Dendritic cell treated with granulocyte-macrophage colony-stimulating factor and Interleukin-4, amounts not matched to agents 40 ng/mL and 50 ng/mL, for 4 days (primary cell): ENCODE data around the gene OR2AT4.
"Not testable (repeated sequence)": the region's sequence is repeated elsewhere in the genome, so short reads cannot be mapped to it uniquely, and the experiment has no call there.

Experiments
- H3K27ac Mint-ChIP-seq: one replicate; pipeline ENCODE4 v1.8.0; 2022; ENCODE audit warnings: mild to moderate bottlenecking, mixed read lengths
- H3K27me3 Mint-ChIP-seq: one replicate; pipeline ENCODE4 v1.8.0; 2022; ENCODE audit warnings: mild to moderate bottlenecking, mixed read lengths
- H3K36me3 Mint-ChIP-seq: one replicate; pipeline ENCODE4 v1.8.0; 2022; ENCODE audit warnings: low read depth, mixed read lengths
- H3K4me1 Mint-ChIP-seq: one replicate; pipeline ENCODE4 v1.8.0; 2022; ENCODE audit warnings: low read depth, mixed read lengths
- H3K4me3 Mint-ChIP-seq: one replicate; pipeline ENCODE4 v1.8.0; 2022; ENCODE audit warnings: mild to moderate bottlenecking, moderate library complexity, mixed read lengths
- H3K9me3 Mint-ChIP-seq: one replicate; pipeline ENCODE4 v1.8.0; 2022; ENCODE audit warnings: mixed read lengths
- intact Hi-C: fragments of 100-400 bp; cut with micrococcal nuclease; formaldehyde crosslinking; loops from one replicate; pipeline ENCODE4 v1.15.0; 2022

OR2AT4 gene

GRCh38 chr11:75097173-75097557 is 489 bp upstream of the OR2AT4 start:
- intact Hi-C loops: no loop called here
- Mint-ChIP-seq H3K27me3 (peaks cover 52% of the 10 kb centered on the region), H3K4me3 (no peak overlapping the region)

GRCh38 chr11:75094382-75094781 is 2.3 kb downstream of the OR2AT4 start:
- H3K27ac Mint-ChIP-seq, H3K4me1 Mint-ChIP-seq, H3K4me3 Mint-ChIP-seq, H3K36me3 Mint-ChIP-seq, intact Hi-C loops, H3K9me3 Mint-ChIP-seq: not testable (repeated sequence)
- peaks cover 44% of the 10 kb centered on the region for H3K27me3 Mint-ChIP-seq

More at GRCh38 chr11:75097173-75097557, 489 bp upstream of the OR2AT4 start:
- Mint-ChIP-seq H3K27ac (no peak overlapping the region), H3K4me1 (peaks cover 11% of the 10 kb centered on the region), H3K36me3 (no peaks in the 10 kb centered on the region), H3K9me3 (no peaks in the 10 kb centered on the region)

DNA sequence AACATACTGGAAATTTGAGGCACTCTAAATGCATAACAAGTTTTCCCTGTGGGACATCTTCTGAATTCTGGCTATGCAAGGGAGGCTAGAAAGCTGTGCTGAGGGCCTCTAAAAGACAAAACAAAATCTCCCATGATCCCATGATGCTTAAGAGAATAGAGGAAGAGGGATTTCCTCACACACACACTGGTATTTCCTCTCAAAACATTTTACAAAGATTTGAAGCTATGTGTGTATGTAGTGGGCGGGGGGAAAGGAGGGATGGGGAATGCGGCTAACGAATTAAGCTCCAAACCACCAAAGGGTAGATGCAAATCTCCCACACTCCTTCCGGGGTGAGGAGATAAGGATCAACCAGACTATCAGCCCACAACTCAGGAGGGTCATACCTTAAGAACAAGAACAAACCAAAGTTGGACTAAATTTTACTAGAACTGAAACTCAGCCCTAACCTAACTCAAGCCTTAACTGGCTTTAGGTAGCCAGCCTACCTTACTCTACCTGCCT is 6.0 kb downstream of the OR2AT4 start:
- Mint-ChIP-seq H3K4me3 (no peak overlapping the region), H3K27me3 (peaks cover 32% of the 10 kb centered on the region), H3K4me1 (no peaks in the 10 kb centered on the region), H3K27ac (no peak overlapping the region), H3K9me3 (no peaks in the 10 kb centered on the region), H3K36me3 (no peaks in the 10 kb centered on the region)
- intact Hi-C loops: no loop called here

GRCh38 chr11:75087319-75088305 is 9.1 kb downstream of the OR2AT4 start:
- no peak overlapping the region for H3K27ac Mint-ChIP-seq
- H3K4me1 Mint-ChIP-seq: no peaks in the 10 kb centered on the region
- no peak overlapping the region for H3K4me3 Mint-ChIP-seq
- H3K27me3 Mint-ChIP-seq: peaks cover 25% of the 10 kb centered on the region
- intact Hi-C loops: no loop called here
- no peaks in the 10 kb centered on the region for H3K9me3 Mint-ChIP-seq
- no peaks in the 10 kb centered on the region for H3K36me3 Mint-ChIP-seq

DNA sequence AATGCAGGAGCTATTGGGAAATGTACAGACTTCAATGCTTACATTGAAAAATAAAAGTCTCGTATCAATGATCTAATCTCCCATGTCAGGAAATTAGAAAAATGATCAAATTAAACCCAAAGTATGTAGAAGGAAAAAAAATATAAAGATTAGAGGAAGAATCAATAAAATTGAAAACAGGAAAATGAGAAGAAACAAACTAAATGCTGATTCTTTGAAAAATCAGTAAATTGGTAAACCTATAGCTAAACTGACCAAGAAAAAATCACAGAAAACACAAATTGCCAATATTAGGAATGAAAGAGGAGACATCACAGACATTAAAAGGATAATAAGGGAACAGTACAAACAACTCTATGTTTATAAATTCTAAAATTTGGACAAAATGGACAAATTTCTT is 11.8 kb downstream of the OR2AT4 start:
- Mint-ChIP-seq H3K27ac (no peak overlapping the region), H3K27me3 (peaks cover 30% of the 10 kb centered on the region), H3K36me3 (no peaks in the 10 kb centered on the region), H3K4me3 (no peak overlapping the region), H3K9me3 (no peaks in the 10 kb centered on the region), H3K4me1 (no peaks in the 10 kb centered on the region)
- intact Hi-C loops: no loop called here

GRCh38 chr11:75083217-75083605 is 13.5 kb downstream of the OR2AT4 start:
- no peak overlapping the region for H3K27ac Mint-ChIP-seq

GRCh38 chr11:75082601-75083216 is 14.0 kb downstream of the OR2AT4 start:
- Mint-ChIP-seq H3K27ac (no peak overlapping the region), H3K36me3 (no peaks in the 10 kb centered on the region), H3K4me3 (no peak overlapping the region), H3K9me3 (no peaks in the 10 kb centered on the region), H3K4me1 (no peaks in the 10 kb centered on the region), H3K27me3 (peaks cover 27% of the 10 kb centered on the region)
- intact Hi-C loops: no loop called here

More at GRCh38 chr11:75083217-75083605, 13.5 kb downstream of the OR2AT4 start:
- H3K9me3 Mint-ChIP-seq: no peaks in the 10 kb centered on the region
- no peak overlapping the region for H3K4me3 Mint-ChIP-seq
- H3K4me1 Mint-ChIP-seq: no peaks in the 10 kb centered on the region
- H3K36me3 Mint-ChIP-seq: no peaks in the 10 kb centered on the region
- peaks cover 26% of the 10 kb centered on the region for H3K27me3 Mint-ChIP-seq
- intact Hi-C loops: no loop called here

GRCh38 chr11:75079546-75079945 is 17.1 kb downstream of the OR2AT4 start:
- peaks cover 27% of the 10 kb centered on the region for H3K27me3 Mint-ChIP-seq
- H3K4me3 Mint-ChIP-seq: no peak overlapping the region
- peaks cover 5% of the 10 kb centered on the region for H3K4me1 Mint-ChIP-seq
- intact Hi-C loops: no loop called here
- no peak overlapping the region for H3K27ac Mint-ChIP-seq
- no peaks in the 10 kb centered on the region for H3K9me3 Mint-ChIP-seq
- H3K36me3 Mint-ChIP-seq: no peaks in the 10 kb centered on the region

- H3K27me3 Mint-ChIP-seq: peaks cover 23% of the 10 kb centered on the region
- intact Hi-C loops: no loop called here
- H3K27ac Mint-ChIP-seq: no peak overlapping the region
- H3K9me3 Mint-ChIP-seq: no peaks in the 10 kb centered on the region
- no peak overlapping the region for H3K4me3 Mint-ChIP-seq
- peaks cover 5% of the 10 kb centered on the region for H3K4me1 Mint-ChIP-seq
- no peaks in the 10 kb centered on the region for H3K36me3 Mint-ChIP-seq
Observed at GRCh38 chr11:75078233-75078632, 18.4 kb downstream of the OR2AT4 start.

GRCh38 chr11:75077316-75077715 is 19.4 kb downstream of the OR2AT4 start:
- H3K4me1 Mint-ChIP-seq: peaks cover 5% of the 10 kb centered on the region
- no peak overlapping the region for H3K4me3 Mint-ChIP-seq
- no peaks in the 10 kb centered on the region for H3K9me3 Mint-ChIP-seq
- intact Hi-C loops: no loop called here
- H3K27me3 Mint-ChIP-seq: peaks cover 27% of the 10 kb centered on the region
- H3K36me3 Mint-ChIP-seq: no peaks in the 10 kb centered on the region
- H3K27ac Mint-ChIP-seq: peak overlapping the region; percentile 46

DNA sequence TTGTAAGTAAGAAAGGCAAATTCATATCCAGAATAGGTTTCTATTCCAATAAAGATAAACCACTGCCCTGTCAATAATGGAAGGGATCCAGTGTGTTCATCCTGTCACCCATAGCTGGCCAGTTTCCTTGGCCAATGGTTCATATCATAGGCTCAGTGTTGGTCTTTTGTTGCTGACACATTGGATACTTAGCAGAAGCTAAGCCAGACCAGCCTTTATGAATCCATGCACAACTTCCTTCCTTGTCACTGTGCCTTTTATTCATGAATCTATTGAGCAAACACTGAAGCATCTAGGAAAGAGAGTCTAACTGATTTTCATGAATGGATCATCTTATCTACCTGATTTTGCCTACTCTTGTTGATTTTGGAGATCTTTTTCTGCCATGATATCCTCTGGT is 20.0 kb downstream of the OR2AT4 start:
- Mint-ChIP-seq H3K9me3 (no peaks in the 10 kb centered on the region), H3K27ac (peak overlapping the region; percentile 46), H3K4me3 (no peak overlapping the region), H3K27me3 (peaks cover 25% of the 10 kb centered on the region), H3K4me1 (peaks cover 5% of the 10 kb centered on the region), H3K36me3 (no peaks in the 10 kb centered on the region)
- intact Hi-C loops: no loop called here

DNA sequence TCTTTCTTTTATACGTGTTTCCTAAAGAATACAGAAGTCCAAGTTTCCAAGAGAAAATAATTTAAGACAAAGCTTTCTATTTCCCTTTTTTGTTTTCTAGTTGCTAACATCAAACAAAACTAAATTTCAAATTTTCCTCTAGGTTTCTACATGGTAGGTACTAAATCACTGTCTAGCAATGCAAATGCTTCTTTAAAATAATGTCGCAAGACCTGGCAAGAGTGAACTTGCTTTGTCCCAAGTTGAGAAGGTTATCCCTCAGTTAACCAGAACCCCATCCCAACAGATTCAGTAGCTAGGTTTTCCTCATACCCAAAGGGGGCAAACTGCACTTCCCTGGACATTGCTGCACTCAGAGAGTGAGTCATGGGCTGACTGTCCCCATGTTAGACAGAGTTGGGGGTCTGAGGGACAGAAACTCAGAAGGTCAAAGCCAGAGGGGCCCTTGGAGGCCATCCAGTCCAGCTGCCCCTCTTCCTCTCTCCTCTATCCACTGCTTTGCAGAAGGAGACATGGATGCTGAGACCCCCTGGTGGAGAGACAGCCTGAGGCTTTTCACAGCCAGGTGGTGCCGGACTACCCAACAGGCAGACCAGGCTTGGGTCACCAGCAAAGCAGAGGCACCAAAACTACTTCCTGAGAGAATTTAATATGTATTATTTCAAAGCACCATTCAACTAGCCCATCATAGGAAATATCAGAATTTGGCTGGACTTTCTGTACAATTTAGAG is 23.1 kb downstream of the OR2AT4 start:
- peaks cover 5% of the 10 kb centered on the region for H3K4me1 Mint-ChIP-seq
- intact Hi-C loops: no loop called here
- peaks cover 2% of the 10 kb centered on the region for H3K9me3 Mint-ChIP-seq
- peaks cover 31% of the 10 kb centered on the region for H3K27me3 Mint-ChIP-seq
- no peak overlapping the region for H3K4me3 Mint-ChIP-seq
- no peaks in the 10 kb centered on the region for H3K36me3 Mint-ChIP-seq
- H3K27ac Mint-ChIP-seq: no peak overlapping the region

GRCh38 chr11:75072582-75072981 is 24.1 kb downstream of the OR2AT4 start:
- Mint-ChIP-seq H3K9me3 (peaks cover 6% of the 10 kb centered on the region), H3K36me3 (no peaks in the 10 kb centered on the region), H3K27me3 (peaks cover 32% of the 10 kb centered on the region), H3K27ac (no peak overlapping the region), H3K4me1 (peaks cover 5% of the 10 kb centered on the region), H3K4me3 (no peak overlapping the region)
- intact Hi-C loops: no loop called here

- intact Hi-C loops: loop anchor here (10.0 kb wide), 1 partner anchor 45 kb away; no protein-coding TSS in a partner anchor
- H3K27ac Mint-ChIP-seq: no peak overlapping the region
- peaks cover 6% of the 10 kb centered on the region for H3K9me3 Mint-ChIP-seq
- H3K36me3 Mint-ChIP-seq: no peaks in the 10 kb centered on the region
- no peaks in the 10 kb centered on the region for H3K4me1 Mint-ChIP-seq
- no peak overlapping the region for H3K4me3 Mint-ChIP-seq
- peaks cover 34% of the 10 kb centered on the region for H3K27me3 Mint-ChIP-seq
Observed at GRCh38 chr11:75069473-75069872, 27.2 kb downstream of the OR2AT4 start.
